NB4 (cell line): Measurements from ENCODE around the gene GINS2.

Source experiments
- DNase-seq: peaks from one replicate; pipeline ENCODE4 v3.0.0; 2010; ENCODE audit warnings: low read depth
- H3K4me3 ChIP-seq: one replicate; pipeline ENCODE4 v1.5.1; 2011; ENCODE audit warnings: mild to moderate bottlenecking, low read depth, low read length, moderate library complexity
- MYC ChIP-seq: IDR thresholded peaks from 2 replicates; pipeline ENCODE4 v1.6.1; 2011; ENCODE audit warnings: low read depth, low read length
- POLR2A ChIP-seq: IDR thresholded peaks from 2 replicates; pipeline ENCODE4 v1.6.1; 2011; ENCODE audit warnings: mild to moderate bottlenecking; ENCODE audit not compliant: insufficient read length; ENCODE audit errors: extremely low read depth
- TF ChIP-seq, protein P1 (sequence below): IDR thresholded peaks from one replicate; pipeline ENCODE4 v1.5.1; 2012; ENCODE audit warnings: low read depth, low read length
- TF ChIP-seq, protein P2 (sequence below): IDR thresholded peaks from 2 replicates; pipeline ENCODE4 v1.6.1; 2011; ENCODE audit warnings: low read depth, low read length

GINS2 gene

DNA sequence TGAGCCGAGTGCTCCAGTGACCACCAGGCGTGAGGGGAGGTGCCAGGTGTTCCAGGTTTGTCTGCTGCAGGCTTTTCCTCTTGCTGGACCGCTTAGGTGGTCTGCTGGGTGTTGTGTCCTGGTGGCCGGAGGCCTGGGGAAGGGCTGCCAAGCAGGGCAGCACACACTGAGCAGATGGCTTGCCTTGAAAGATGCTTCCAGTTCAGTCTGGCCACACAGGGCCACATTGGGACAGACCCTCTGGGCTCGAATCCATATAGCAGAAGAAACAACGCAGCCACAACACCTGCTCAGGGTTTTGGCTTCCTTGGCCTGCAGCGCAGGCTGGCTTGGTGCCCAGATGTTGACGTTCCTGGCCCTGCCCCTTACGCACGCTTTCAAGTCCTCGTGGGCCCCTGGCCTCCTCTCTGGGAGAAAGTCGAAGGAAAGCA, 24.8 kb downstream of the GINS2 start:
- no peak for TF ChIP-seq POLR2A
- TF ChIP-seq, protein P1, sequence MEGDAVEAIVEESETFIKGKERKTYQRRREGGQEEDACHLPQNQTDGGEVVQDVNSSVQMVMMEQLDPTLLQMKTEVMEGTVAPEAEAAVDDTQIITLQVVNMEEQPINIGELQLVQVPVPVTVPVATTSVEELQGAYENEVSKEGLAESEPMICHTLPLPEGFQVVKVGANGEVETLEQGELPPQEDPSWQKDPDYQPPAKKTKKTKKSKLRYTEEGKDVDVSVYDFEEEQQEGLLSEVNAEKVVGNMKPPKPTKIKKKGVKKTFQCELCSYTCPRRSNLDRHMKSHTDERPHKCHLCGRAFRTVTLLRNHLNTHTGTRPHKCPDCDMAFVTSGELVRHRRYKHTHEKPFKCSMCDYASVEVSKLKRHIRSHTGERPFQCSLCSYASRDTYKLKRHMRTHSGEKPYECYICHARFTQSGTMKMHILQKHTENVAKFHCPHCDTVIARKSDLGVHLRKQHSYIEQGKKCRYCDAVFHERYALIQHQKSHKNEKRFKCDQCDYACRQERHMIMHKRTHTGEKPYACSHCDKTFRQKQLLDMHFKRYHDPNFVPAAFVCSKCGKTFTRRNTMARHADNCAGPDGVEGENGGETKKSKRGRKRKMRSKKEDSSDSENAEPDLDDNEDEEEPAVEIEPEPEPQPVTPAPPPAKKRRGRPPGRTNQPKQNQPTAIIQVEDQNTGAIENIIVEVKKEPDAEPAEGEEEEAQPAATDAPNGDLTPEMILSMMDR: no peak
- no peak for TF ChIP-seq MYC
- TF ChIP-seq, protein P2, sequence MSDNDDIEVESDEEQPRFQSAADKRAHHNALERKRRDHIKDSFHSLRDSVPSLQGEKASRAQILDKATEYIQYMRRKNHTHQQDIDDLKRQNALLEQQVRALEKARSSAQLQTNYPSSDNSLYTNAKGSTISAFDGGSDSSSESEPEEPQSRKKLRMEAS: no peak
- DNase-seq: no peak
- no peak overlapping the region for H3K4me3 ChIP-seq

DNA sequence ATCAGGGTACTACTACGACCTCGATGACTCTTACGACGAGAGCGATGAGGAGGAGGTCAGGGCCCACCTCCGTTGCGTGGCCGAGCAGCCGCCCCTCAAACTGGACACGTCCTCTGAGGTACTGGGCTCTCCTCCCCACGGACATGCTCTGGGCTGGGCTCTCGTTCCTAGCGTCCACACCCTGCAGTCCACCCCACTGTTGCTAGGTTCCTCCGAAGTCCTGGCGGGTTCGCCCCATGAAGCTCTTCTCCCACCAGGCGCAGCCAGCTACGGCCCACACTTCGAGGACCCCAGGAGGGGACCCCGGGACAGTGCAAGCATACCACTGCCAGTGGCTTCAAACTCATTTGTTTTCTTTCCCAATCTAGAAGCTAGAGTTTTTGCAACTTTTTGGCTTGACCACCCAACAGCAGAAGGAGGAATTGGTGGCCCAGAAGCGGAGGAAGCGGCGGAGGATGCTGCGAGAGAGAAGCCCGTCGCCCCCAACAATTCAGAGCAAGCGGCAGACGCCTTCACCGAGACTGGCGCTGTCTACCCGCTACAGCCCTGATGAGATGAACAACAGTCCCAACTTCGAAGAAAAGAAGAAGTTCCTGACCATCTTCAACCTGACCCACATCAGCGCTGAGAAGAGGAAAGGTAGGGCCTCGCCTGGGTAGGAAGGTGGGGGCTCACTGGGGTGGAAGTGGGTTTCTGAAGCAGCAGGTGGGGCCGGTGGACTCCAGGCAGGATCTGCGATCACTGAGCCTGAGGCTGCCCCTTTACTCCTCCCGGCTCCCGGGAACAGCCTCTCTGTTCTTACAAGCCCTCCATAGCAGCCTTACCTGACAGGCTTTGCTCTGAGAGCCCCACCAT, 25.6 kb downstream of the GINS2 start:
- DNase-seq: no peak
- no peak overlapping the region for H3K4me3 ChIP-seq
- TF ChIP-seq MYC (no peak), POLR2A (no peak)
- TF ChIP-seq, protein P1: no peak
- TF ChIP-seq, protein P2: no peak

DNA sequence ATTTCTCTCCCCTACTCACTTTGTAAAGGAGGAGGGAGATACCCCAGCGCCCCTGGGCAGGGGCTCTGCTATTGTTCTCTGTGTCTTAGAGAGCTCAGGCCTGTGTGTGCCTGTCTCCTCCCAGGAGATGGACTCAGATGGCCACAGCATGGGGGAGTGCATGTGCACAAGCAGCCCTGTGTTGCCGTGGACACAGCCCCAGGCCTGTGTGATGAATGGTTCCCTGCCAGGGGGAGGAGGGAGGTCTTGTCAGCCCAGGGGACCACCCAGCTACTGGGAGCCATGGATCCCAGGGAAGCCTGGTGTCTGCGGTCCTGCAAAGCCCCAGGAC, 26.3 kb downstream of the GINS2 start:
- H3K4me3 ChIP-seq: no peak overlapping the region
- TF ChIP-seq POLR2A: no peak
- TF ChIP-seq, protein P2: no peak
- TF ChIP-seq, protein P1: no peak
- TF ChIP-seq MYC: no peak
- no peak for DNase-seq

DNA sequence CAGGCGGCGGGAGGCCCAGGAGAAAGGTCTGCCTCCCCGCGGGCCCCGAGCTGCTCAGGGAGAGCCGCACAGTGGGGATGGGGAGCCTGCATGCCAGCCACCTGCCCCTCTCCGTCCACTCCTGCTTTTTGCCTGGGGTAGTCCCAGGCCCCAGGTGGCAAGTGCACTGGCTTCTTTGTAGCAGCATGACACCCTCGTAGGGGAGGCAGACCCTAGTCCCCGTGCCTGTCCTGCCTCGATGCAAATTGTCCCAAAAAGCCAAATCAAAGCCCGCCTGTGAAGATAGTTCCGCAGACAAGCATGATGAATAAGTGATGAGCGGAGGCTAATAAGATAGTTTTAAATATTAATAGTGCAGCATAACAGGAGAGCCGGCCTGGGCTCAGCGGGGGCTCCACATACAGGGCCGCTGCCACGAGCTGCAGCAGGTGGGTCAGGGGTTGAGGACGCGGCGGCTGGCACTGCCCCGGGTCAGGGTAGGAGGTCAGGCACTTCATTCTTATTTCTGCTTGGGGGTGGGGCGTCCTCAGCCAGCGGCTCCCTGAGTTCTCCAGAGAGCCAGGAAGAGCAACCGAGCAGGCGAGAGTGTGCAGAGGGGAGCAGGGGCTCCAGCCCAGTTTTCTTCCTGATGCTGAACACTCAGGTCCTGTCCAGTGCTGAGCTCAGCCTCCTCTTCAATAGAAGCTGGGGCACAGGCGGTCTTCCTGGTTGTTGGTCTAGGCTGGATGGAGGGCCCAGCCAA, 26.8 kb downstream of the GINS2 start:
- TF ChIP-seq, protein P1: no peak
- TF ChIP-seq, protein P2: no peak
- TF ChIP-seq POLR2A: no peak
- no peak for TF ChIP-seq MYC
- no peak for DNase-seq
- no peak overlapping the region for H3K4me3 ChIP-seq

DNA sequence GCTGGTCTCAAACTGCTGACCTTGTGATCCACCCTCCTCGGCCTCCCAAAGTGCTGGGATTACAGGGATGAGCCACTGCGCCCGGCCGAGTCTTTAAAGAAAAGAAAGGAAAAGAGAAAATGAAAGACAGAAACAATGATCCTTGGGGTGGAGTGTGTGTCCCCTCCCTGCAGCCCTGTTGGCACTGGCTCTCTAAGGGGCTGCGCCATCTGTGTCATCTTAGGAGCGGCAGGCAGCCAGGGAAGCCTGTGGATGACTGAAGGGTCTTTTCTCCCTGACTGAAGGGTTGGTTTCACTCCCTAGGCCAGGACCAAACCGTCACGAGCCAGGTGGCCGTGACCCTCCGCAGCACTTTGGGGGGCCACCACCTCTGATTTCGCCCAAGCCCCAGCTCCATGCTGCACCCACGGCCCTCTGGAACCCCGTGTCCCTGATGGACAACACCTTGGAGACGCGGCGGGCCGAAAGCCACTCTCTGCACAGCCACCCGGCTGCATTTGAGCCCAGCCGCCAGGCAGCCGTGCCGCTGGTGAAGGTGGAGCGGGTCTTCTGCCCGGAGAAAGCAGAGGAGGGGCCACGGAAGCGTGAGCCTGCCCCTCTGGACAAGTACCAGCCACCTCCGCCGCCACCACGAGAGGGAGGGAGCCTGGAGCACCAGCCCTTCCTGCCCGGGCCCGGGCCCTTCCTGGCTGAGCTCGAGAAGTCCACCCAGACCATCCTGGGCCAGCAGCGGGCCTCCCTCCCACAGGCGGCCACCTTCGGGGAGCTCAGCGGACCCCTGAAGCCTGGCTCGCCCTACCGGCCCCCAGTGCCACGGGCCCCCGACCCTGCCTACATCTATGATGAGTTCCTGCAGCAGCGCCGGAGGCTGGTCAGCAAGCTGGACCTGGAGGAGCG, 27.7 kb downstream of the GINS2 start:
- H3K4me3 ChIP-seq: no peak overlapping the region
- no peak for TF ChIP-seq POLR2A
- TF ChIP-seq, protein P2: no peak
- TF ChIP-seq MYC: no peak
- TF ChIP-seq, protein P1: no peak
- DNase-seq: no peak
